A673 (cell line): ENCODE data around the gene SAMD4B.

Experiments
- CTCF ChIP-seq: fragments of 300-800, 200-600 bp; sonication (generic); conservative IDR thresholded peaks from 2 replicates; pipeline ENCODE4 v1.5.1; 2017; ENCODE audit warnings: low read depth, mild to moderate bottlenecking, antibody characterized with exemption, low read length, moderate library complexity, mixed read lengths
- EZH2 ChIP-seq: fragments of 200-600 bp; sonication (generic); IDR thresholded peaks from 2 replicates; pipeline ENCODE4 v1.6.1; 2017; ENCODE audit warnings: borderline replicate concordance, low read depth, mild to moderate bottlenecking, mixed read lengths, antibody characterized with exemption, low read length; ENCODE audit not compliant: poor library complexity, severe bottlenecking

- TF ChIP-seq CTCF (no peak), EZH2 (no peak)
Measured at GRCh38 chr19:39301021-39301420, 41.2 kb upstream of the SAMD4B start.
